Endodermal cell (in vitro differentiated cells): ENCODE data around the gene SPDYC. TPM values are rescaled to one million over a fixed set of nuclear protein-coding genes. Genes with fewer than 3 reads are reported as not detected.

ENCODE experiments used
- DNase-seq: peaks from one replicate; pipeline ENCODE4 v3.0.0-alpha.2; 2017
- H3K27ac ChIP-seq: 2 replicates; pipeline ENCODE4 v1.5.1; 2013; ENCODE audit warnings: mild to moderate bottlenecking, low read depth, low read length, moderate library complexity
- H3K27me3 ChIP-seq: 2 replicates; pipeline ENCODE4 v1.6.1; 2013; ENCODE audit warnings: mild to moderate bottlenecking, low read length, moderate library complexity; ENCODE audit not compliant: insufficient read depth, control insufficient read depth, poor library complexity, severe bottlenecking
- H3K36me3 ChIP-seq: 2 replicates; pipeline ENCODE4 v1.7.0; 2013; ENCODE audit warnings: mild to moderate bottlenecking, low read length, moderate library complexity; ENCODE audit not compliant: control insufficient read depth, insufficient read depth
- H3K4me1 ChIP-seq: one replicate; pipeline ENCODE4 v1.7.0; 2013; ENCODE audit warnings: low read length; ENCODE audit not compliant: control insufficient read depth, insufficient read depth
- H3K4me3 ChIP-seq: 2 replicates; pipeline ENCODE4 v1.5.1; 2013; ENCODE audit warnings: mild to moderate bottlenecking, low read length, moderate library complexity
- H3K9ac ChIP-seq: 2 replicates; pipeline ENCODE4 v1.6.1; 2013; ENCODE audit warnings: mild to moderate bottlenecking, low read length, moderate library complexity; ENCODE audit not compliant: poor library complexity, severe bottlenecking; ENCODE audit errors: extremely low read depth
- H3K9me3 ChIP-seq: 2 replicates; pipeline ENCODE4 v1.6.1; 2013; ENCODE audit warnings: mild to moderate bottlenecking, low read length, moderate library complexity; ENCODE audit not compliant: control insufficient read depth
- H3K27ac Mint-ChIP-seq: 2 replicates; pipeline ENCODE4 v1.8.0; 2020; ENCODE audit warnings: mixed read lengths
- H3K27me3 Mint-ChIP-seq: 2 replicates; pipeline ENCODE4 v1.8.0; 2021; ENCODE audit warnings: mild to moderate bottlenecking, mixed read lengths; ENCODE audit not compliant: insufficient read depth
- H3K36me3 Mint-ChIP-seq: 2 replicates; pipeline ENCODE4 v1.8.0; 2020; ENCODE audit warnings: low read depth, mixed read lengths
- H3K4me1 Mint-ChIP-seq: 2 replicates; pipeline ENCODE4 v1.8.0; 2020; ENCODE audit warnings: mixed read lengths
- H3K4me3 Mint-ChIP-seq: 2 replicates; pipeline ENCODE4 v1.8.0; 2020; ENCODE audit warnings: mild to moderate bottlenecking, moderate library complexity, mixed read lengths
- H3K9me3 Mint-ChIP-seq: 2 replicates; pipeline ENCODE4 v1.8.0; 2020; ENCODE audit warnings: mild to moderate bottlenecking, mixed read lengths
- WGBS, 2 experiments: methylation state at CpG; one replicate each; pipeline versions ENCODE4 v1.1.5 to v1.1.7; 2013; ENCODE audit warnings: missing lambda C conversion rate in 2 of 2, mixed read lengths in 1 of 2; ENCODE audit not compliant: insufficient coverage in 1 of 2, insufficient read length in 1 of 2; 5-methylcytosine and 5-hydroxymethylcytosine counted together
- total RNA-seq, 2 donors: library from RNA; stranded (reverse); fragmentation: NEBNext Ultra II Directional in 1 of 2; extraction: Animal tissue kit (Norgen Biotek cat#: 25700) in 1 of 2; gene quantifications; 2 replicates in 1 of 2; 3 replicates in 1 of 2; pipeline ENCODE4 v1.2.1, GENCODE V29; 2021
- TF ChIP-seq, protein P1 (sequence below): fragments of 200-600 bp; sonication (generic); conservative IDR thresholded peaks from 2 replicates; pipeline ENCODE4 v1.5.0; 2021; ENCODE audit warnings: antibody characterized with exemption, mild to moderate bottlenecking

The SPDYC gene
- total RNA-seq, 2 donors from 2014 or later, result 0.46 TPM; not detected in 1

DNA sequence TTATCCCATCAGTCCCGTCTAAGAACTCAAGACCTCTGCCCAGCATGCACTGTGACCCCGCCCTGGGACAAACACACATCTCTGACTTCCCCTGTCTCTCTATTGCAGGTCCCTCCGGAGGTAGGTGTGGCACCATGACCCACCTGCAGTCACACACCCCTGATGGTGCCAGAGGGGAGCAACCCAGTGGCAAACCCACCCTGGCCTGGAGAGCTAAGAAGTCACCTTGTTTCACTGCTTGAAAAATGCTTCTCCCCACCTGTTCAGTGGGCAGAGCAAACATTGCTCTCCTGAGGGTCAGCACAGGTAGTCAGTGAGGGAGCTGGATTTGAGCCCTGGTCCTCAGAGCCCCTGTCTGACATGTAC is 35.6 kb downstream of the SPDYC start:
- Histone ChIP-seq H3K4me1 (no peaks in the 10 kb centered on the region), H3K27me3 (no peaks in the 10 kb centered on the region), H3K9me3 (no peaks in the 10 kb centered on the region), H3K9ac (no peak overlapping the region), H3K36me3 (peaks cover 70% of the 10 kb centered on the region), H3K4me3 (no peak overlapping the region), H3K27ac (no peak overlapping the region)
- TF ChIP-seq, protein P1, sequence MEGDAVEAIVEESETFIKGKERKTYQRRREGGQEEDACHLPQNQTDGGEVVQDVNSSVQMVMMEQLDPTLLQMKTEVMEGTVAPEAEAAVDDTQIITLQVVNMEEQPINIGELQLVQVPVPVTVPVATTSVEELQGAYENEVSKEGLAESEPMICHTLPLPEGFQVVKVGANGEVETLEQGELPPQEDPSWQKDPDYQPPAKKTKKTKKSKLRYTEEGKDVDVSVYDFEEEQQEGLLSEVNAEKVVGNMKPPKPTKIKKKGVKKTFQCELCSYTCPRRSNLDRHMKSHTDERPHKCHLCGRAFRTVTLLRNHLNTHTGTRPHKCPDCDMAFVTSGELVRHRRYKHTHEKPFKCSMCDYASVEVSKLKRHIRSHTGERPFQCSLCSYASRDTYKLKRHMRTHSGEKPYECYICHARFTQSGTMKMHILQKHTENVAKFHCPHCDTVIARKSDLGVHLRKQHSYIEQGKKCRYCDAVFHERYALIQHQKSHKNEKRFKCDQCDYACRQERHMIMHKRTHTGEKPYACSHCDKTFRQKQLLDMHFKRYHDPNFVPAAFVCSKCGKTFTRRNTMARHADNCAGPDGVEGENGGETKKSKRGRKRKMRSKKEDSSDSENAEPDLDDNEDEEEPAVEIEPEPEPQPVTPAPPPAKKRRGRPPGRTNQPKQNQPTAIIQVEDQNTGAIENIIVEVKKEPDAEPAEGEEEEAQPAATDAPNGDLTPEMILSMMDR, result no peak
- H3K27ac Mint-ChIP-seq, result no peak overlapping the region
- DNase-seq, result peak; percentile 28
- H3K36me3 Mint-ChIP-seq, result peaks cover 66% of the 10 kb centered on the region
- H3K9me3 Mint-ChIP-seq, result no peaks in the 10 kb centered on the region
- 90 to 96% methylated on average over 3 of the region's 3 CpGs for WGBS, 2 experiments
- H3K27me3 Mint-ChIP-seq, result no peaks in the 10 kb centered on the region
- peaks cover 4% of the 10 kb centered on the region for H3K4me1 Mint-ChIP-seq
- H3K4me3 Mint-ChIP-seq, result no peak overlapping the region

GRCh38 chr11:65206441-65206841 is 36.4 kb downstream of the SPDYC start:
- H3K27ac Mint-ChIP-seq, result no peak overlapping the region
- Histone ChIP-seq H3K4me1 (no peaks in the 10 kb centered on the region), H3K9me3 (no peaks in the 10 kb centered on the region), H3K9ac (no peak overlapping the region), H3K27ac (no peak overlapping the region), H3K36me3 (peaks cover 69% of the 10 kb centered on the region), H3K27me3 (no peaks in the 10 kb centered on the region), H3K4me3 (no peak overlapping the region)
- DNase-seq, result no peak
- peaks cover 4% of the 10 kb centered on the region for H3K4me1 Mint-ChIP-seq
- no peak overlapping the region for H3K4me3 Mint-ChIP-seq
- WGBS, 2 experiments, result 95 to 98% methylated on average over 11 to 17 of the region's 17 CpGs
- no peaks in the 10 kb centered on the region for H3K9me3 Mint-ChIP-seq
- peaks cover 66% of the 10 kb centered on the region for H3K36me3 Mint-ChIP-seq
- TF ChIP-seq, protein P1, result no peak
- H3K27me3 Mint-ChIP-seq, result no peaks in the 10 kb centered on the region

GRCh38 chr11:65206901-65207300 is 36.9 kb downstream of the SPDYC start:
- 85 to 95% methylated on average over 4 to 7 of the region's 7 CpGs for WGBS, 2 experiments
- peaks cover 74% of the 10 kb centered on the region for H3K36me3 ChIP-seq

More at GRCh38 chr11:65206901-65207300, 36.9 kb downstream of the SPDYC start:
- Mint-ChIP-seq H3K4me3 (no peak overlapping the region), H3K9me3 (no peaks in the 10 kb centered on the region), H3K4me1 (peaks cover 4% of the 10 kb centered on the region), H3K27ac (no peak overlapping the region), H3K36me3 (peaks cover 66% of the 10 kb centered on the region), H3K27me3 (no peaks in the 10 kb centered on the region)
- Histone ChIP-seq H3K4me1 (peaks cover 1% of the 10 kb centered on the region), H3K27me3 (no peaks in the 10 kb centered on the region), H3K9me3 (no peaks in the 10 kb centered on the region), H3K9ac (no peak overlapping the region), H3K27ac (no peak overlapping the region), H3K4me3 (no peak overlapping the region)
- DNase-seq, result no peak
- TF ChIP-seq, protein P1, result peak; percentile 35
